Lower leg skin (tissue), 3 donors: Measurements from ENCODE around the gene CHI3L2.

Experiments used
- CTCF ChIP-seq, 3 donors: fragments of 450-650 bp; IDR thresholded peaks; one replicate each; pipeline ENCODE4 v1.5.1; 2016; ENCODE audit warnings: antibody characterized with exemption in 3 of 3, mild to moderate bottlenecking in 3 of 3, moderate library complexity in 2 of 3
- POLR2A ChIP-seq, 2 donors: fragments of 450-650 bp; IDR thresholded peaks; one replicate each; pipeline ENCODE4 v1.6.1; 2016 to 2017; ENCODE audit warnings: antibody characterized with exemption in 2 of 2, mild to moderate bottlenecking in 1 of 2, moderate library complexity in 1 of 2

DNA sequence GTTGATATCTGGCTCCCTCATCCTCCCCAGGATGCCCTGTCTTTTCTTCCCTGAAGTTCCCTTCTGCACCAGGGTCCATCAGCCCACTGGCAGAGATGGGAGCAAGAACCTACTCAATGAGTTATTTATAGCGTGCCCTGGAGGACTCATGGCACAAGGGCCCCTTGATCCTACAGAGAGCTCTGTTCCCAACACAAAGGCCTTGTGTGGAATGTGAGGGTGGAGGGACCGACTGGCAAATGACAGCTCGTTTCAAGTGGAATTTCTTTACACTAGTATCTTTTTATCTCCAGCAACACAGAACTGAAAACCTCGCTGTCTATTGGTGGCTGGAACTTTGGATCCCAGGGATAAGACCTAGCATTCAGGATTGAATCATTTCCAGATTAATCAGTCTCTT lies 22.4 kb downstream of the CHI3L2 start:
- TF ChIP-seq CTCF (IDR thresholded peaks at IDR 0.05) (no peak), POLR2A (IDR thresholded peaks at IDR 0.05) (no peak)
